CMK (cell line): ENCODE data around the gene SPAG7.

ENCODE experiments used
- DNase-seq: peaks from one replicate; pipeline ENCODE4 v3.0.0-alpha.2; 2010; ENCODE audit warnings: low read depth

The SPAG7 gene

GRCh38 chr17:4950075-4950745 is 17.4 kb downstream of the SPAG7 start:
- no peak for DNase-seq

DNA sequence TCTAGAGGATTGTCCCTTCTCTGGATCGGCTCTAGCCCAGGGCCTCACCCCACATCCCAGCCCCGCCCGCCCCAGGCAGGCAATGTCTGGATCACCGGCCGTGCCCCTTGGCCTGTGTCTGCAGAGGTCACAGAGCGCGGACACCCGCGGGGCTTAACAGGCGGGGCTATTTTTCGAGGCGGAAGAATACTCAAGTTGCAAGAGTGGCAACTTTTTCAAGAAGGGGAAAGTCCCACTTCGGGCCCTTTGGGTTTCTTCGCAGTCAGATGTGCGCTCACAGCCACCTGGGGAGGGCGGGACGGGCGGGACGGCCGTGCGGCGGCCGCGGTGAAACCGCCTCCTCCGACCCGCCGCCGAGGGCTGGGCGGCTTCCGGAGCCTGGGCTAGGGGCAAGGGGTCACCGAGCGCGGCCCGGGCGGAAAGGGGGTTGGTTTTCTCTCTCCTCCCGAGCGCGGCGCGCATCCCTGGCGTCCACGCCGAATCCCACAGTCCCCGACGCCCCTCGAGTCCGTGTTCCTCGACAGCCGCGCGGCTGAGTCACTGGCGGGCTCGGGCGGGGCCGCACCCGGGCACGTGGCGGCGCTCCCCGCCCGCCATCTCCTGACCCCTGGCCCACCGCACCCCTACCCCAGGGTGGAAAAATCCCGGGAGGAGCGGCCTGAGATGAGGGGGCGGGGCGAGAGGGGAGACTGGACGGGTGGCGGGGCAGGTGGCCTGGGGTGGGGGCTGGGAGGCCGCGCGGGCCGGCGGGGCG is 18.1 kb downstream of the SPAG7 start:
- DNase-seq = no peak

- no peak for DNase-seq
Measured at GRCh38 chr17:4948931-4949320, 18.7 kb downstream of the SPAG7 start.

DNA sequence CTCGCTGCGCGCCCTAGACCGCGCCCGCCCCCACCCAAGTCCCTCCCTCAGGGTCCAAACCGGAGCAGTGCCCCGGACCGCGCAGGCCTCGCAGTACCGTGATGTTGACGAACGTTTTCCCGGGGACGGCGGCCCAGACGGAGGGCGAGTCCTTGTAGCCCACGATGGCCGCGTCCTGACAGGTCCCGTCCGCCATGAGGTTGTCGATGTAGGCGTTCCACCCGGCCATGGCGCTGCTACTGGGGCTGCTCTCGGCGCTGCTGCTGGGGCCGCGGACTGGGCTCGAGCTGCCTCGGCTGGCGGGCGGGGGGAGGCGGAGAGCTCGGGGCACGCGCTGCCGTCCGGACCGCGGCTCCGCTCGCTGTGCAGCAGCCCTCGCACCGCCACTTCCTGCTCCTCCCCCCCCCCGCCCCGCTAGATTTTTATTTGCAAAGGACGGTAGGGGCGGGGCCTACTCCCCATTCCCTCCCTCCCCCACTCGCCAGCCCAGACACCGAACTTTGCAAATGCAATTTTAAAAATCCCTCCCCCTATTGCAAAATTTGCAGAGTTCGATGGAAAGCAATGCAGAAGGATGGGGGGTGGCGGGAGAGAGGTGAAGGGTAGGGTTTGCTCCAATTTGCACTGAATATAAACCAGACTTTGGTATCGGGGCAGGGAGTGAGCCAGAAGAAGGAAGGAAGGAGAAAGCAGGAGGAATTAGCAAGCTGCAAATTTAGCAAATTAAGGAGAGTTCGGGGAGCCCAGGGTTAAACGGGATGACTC is 19.3 kb downstream of the SPAG7 start, which contains the start of gene PFN1:
PFN1 (minus strand) TSS at position 365 of the 765 bp plus-strand sequence; CDS start at position 229, 136 bp downstream.
- no peak for DNase-seq

- DNase-seq = no peak
Measured at GRCh38 chr17:4947411-4948165, 20.0 kb downstream of the SPAG7 start.

- DNase-seq = no peak
Measured at GRCh38 chr17:4947010-4947410, 20.6 kb downstream of the SPAG7 start.

DNA sequence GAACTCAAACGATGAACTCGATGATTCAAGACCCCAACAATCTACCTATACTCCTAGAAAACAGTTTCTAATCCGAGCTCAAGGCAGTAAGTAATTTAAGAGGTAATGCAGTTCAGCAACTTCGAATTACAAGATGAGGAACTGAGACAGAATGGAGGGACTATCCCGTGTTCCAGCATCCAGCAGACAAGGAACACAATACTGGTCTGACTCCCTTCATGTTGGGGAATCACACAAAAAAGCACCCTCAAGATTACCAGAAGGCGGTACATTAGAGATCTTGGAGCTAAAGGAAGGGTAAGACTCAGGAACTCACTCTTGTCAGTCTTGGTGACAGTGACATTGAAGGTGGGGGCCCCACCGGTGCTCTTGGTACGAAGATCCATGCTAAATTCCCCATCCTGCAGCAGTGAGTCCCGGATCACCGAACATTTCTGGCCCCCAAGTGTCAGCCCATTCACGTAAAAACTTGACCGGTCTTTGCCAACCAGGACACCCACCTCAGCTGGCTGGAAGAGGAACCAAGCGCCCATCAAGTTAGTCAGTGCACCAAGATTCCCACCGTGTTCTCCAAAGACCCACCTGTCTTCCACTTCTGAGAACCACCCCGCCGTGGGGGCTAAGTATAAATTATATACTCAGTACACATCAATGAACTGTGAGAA is 21.2 kb downstream of the SPAG7 start:
- DNase-seq = no peak

DNA sequence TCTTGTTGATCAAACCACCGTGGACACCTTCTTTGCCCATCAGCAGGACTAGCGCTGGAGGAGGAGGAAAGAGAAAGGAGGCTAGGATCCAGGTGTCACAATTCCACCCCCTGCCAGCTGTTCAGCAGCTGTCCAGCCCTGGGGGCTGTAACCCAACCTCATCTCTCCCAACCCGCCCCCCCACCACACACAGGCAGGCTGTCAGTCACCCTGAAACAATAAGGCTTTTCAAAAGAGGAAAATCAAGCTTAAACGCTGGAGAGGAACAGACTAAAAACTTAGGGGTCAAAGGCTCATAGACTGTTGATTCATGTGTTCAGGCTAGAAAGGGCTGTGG is 21.7 kb downstream of the SPAG7 start:
- DNase-seq = no peak

- DNase-seq = no peak
Measured at GRCh38 chr17:4945176-4945943, 22.3 kb downstream of the SPAG7 start.

DNA sequence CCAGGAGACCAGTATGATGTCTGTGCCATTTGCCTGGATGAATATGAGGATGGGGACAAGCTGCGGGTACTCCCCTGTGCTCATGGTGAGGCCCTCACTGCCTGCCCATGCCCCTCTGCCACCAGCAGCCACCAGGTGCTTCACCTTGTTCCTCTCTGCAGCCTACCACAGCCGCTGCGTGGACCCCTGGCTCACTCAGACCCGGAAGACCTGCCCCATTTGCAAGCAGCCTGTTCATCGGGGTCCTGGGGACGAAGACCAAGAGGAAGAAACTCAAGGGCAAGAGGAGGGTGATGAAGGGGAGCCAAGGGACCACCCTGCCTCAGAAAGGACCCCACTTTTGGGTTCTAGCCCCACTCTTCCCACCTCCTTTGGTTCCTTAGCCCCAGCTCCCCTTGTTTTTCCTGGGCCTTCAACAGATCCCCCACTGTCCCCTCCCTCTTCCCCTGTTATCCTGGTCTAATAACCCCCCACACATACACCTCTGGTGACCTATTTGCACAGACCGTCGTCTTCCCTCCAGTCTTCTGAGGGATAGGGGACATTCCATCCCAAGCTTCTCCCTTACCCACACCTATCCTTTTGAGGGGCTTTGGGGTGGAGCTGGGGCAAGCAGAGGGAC is 23.0 kb downstream of the SPAG7 start:
- DNase-seq = no peak

GRCh38 chr17:4944163-4944553 is 23.5 kb downstream of the SPAG7 start:
- DNase-seq = no peak

DNA sequence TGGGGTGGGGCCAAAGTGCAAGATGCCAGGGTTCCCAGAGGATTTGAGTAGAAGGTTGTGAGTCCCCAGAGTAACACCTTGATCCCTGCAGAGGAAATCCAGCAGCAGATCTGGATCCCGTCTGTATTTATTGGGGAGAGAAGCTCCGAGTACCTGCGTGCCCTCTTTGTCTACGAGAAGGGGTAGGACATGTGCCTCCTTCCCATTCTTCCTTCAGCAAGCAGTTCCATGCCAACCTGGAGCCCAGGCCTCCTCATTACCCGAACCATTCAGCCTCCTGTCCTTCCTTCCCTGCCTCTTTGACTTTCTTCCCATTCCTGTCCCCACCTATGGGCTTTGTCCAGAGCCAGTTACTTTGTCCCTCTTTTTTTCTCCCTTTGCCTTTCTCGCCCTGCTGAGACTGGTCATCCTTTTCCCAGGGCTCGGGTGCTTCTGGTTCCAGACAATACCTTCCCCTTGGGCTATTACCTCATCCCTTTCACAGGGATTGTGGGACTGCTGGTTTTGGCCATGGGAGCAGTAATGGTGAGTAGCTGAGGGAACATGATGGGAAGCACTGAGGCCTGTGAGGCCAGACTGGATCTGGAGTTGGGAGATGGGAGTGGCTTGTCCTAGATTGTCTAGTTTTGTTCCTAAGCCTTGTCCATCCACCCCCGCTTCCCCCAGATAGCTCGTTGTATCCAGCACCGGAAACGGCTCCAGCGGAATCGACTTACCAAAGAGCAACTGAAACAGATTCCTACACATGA is 24.7 kb downstream of the SPAG7 start:
- DNase-seq = no peak

- no peak for DNase-seq
Measured at GRCh38 chr17:4941319-4941610, 26.4 kb downstream of the SPAG7 start.

DNA sequence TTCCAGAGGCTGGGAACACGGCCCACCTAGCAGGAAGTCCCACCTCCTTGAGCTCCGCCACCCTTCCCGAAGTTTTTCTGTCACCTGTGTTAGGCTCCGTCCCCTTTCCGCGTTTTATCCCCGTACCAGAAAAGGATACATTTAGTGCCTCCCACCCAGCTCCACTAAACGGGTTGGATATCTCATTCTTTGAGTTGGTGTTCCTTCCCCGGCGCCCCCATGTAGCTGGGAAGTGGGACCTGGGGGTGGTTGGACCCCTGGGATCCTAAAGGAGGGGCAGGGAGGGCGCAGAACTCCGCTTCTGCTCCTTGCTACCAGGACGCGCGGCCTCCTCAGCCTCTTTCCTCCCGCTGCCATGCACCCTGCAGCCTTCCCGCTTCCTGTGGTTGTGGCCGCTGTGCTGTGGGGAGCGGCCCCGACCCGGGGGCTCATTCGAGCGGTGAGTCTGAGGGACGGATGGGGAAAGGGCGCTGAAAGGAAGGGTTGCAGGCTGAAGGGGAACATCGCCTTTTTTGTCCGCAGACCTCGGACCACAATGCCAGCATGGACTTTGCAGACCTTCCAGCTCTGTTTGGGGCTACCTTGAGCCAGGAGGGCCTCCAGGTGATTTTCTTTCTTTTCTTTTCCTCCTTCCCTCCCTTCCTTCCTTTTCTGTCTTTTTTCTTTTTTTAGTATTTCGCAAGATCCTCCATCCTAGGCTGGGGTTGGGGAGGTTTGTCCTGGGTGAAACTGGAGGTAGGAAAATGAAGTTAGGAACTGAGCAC is 26.9 kb downstream of the SPAG7 start:
- no peak for DNase-seq

- peak; percentile 90 for DNase-seq
Measured at GRCh38 chr17:4939796-4940554, 27.6 kb downstream of the SPAG7 start, which contains the start of the genes RNF167 and SLC25A11. Gene RNF167, plus strand, starts transcription at chr17:4940268. Its CDS starts 642 bp downstream, at chr17:4940910. Gene SLC25A11, minus strand, starts transcription at chr17:4940046. Its CDS starts 136 bp downstream, at chr17:4939910.

DNA sequence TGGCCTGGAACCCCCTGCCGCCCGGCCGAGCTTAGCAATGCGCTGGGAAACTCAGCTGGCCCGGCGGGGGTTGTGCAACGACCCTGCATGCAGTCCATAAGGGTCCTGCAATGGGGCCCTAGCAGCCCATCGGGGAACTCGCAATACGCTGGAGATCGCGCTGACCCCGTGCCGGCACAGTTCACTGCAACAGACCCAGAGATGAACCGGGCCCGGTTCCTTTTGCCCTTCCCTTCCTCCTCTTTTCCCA is 28.1 kb downstream of the SPAG7 start:
- no peak for DNase-seq

GRCh38 chr17:4938688-4939545 is 28.7 kb downstream of the SPAG7 start:
- no peak for DNase-seq

DNA sequence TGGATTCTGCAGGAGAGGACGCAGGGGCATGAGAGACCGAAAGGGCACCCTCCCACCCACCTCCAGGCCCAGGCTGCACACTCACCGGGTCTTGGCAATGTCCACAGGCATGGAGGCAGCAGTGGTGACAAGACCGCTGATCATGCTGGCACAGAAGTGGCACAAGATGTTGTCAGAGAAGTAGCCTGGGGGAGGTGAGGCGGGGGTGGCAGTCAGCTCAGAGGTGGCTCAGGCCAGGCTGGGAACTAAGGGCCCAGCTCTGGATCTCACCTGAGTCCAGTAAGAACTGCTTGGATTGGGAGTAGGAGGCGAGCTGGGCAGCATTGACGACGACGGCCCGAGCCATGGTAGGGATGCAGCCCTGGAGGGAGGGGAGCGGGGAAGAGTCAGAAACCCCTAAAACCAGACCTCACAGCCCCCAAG is 29.5 kb downstream of the SPAG7 start:
- DNase-seq = no peak
